Ureter (tissue), 1 donor: ENCODE data around the gene RUNX1. TPM values are rescaled to one million over a fixed set of nuclear protein-coding genes. Genes with fewer than 3 reads are reported as not detected.

Experiments
- DNase-seq: peaks from one replicate; pipeline ENCODE4 v3.0.0-alpha.2; 2020; ENCODE audit warnings: low spot score
- total RNA-seq: library from RNA; stranded (reverse); gene quantifications from one replicate; pipeline ENCODE4 v1.2.4, GENCODE V29; 2023
- donor health status: DM: yes; HTN: yes; CAD: no.

RUNX1 gene
- total RNA-seq, 1 donor from 2014 or later = 84.0 TPM

DNA sequence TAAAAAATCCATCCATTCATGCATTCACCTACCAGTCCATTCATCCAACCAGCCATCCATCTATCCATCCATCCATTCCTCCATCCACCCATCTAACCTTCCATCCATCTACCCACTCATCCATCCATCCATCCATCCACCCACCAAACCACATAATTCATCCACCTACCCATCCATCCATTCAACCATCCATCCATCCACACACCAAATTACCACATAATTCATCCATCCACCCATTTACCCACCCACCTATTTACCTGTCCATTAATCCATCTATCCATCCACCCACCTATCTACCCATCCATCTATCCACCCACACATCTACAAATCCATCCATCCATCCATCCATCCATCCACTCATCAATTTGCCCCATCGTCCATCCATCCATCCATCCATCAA lies 308.9 kb downstream of the RUNX1 start:
- DNase-seq = no peak
